GM12891 (cell line): ENCODE measurements around the gene HOXB1.

ENCODE experiments used
- DNase-seq: peaks from one replicate; pipeline ENCODE4 v3.0.0; 2011; ENCODE audit warnings: low spot score; ENCODE audit not compliant: insufficient read length
- FAIRE-seq: peaks from 2 replicates; lab custom pipeline; 2011; peaks lifted over from hg19 to GRCh38; lab: Jason Lieb, UNC
- PAX5 ChIP-seq: IDR thresholded peaks from 2 replicates; pipeline ENCODE4 v1.6.1; 2011; ENCODE audit warnings: low read length, moderate library complexity, mild to moderate bottlenecking; ENCODE audit not compliant: insufficient read depth, severe bottlenecking
- POLR2A ChIP-seq: IDR thresholded peaks from 2 replicates; pipeline ENCODE4 v1.6.1; 2011; ENCODE audit warnings: low read depth, low read length, control low read depth
- POLR2AphosphoS5 ChIP-seq: IDR thresholded peaks from 2 replicates; pipeline ENCODE4 v1.6.1; 2011; ENCODE audit warnings: low read depth, low read length, control low read depth
- POU2F2 ChIP-seq: IDR thresholded peaks from 2 replicates; pipeline ENCODE4 v1.6.1; 2011; ENCODE audit warnings: low read depth, mild to moderate bottlenecking, control low read depth, low read length, moderate library complexity
- SPI1 ChIP-seq: IDR thresholded peaks from 2 replicates; pipeline ENCODE4 v1.6.1; 2011; ENCODE audit warnings: low read depth, low read length, control low read depth
- TAF1 ChIP-seq: IDR thresholded peaks from 2 replicates; pipeline ENCODE4 v1.6.1; 2011; ENCODE audit warnings: low read depth, low read length, control low read depth

HOXB1 gene

GRCh38 chr17:48548523-48549280 is 17.9 kb upstream of the HOXB1 start:
- TF ChIP-seq SPI1 (no peak), PAX5 (no peak), POLR2AphosphoS5 (no peak)
- DNase-seq (no peak), FAIRE-seq (no peak)

- TF ChIP-seq POLR2AphosphoS5, result no peak
- no peak for TF ChIP-seq TAF1
- no peak for TF ChIP-seq POLR2A
- no peak for TF ChIP-seq POU2F2
- TF ChIP-seq SPI1, result no peak
- no peak for TF ChIP-seq PAX5
- FAIRE-seq, result no peak
- no peak for DNase-seq
Measured at GRCh38 chr17:48547808-48548522, 17.2 kb upstream of the HOXB1 start.

- TF ChIP-seq POLR2A, result no peak
- TF ChIP-seq POU2F2, result no peak
- TF ChIP-seq POLR2AphosphoS5, result no peak
- no peak for TF ChIP-seq TAF1
- no peak for TF ChIP-seq SPI1
- no peak for TF ChIP-seq PAX5
- no peak for DNase-seq
- FAIRE-seq, result no peak
Measured at GRCh38 chr17:48546924-48547807, 16.4 kb upstream of the HOXB1 start.

DNA sequence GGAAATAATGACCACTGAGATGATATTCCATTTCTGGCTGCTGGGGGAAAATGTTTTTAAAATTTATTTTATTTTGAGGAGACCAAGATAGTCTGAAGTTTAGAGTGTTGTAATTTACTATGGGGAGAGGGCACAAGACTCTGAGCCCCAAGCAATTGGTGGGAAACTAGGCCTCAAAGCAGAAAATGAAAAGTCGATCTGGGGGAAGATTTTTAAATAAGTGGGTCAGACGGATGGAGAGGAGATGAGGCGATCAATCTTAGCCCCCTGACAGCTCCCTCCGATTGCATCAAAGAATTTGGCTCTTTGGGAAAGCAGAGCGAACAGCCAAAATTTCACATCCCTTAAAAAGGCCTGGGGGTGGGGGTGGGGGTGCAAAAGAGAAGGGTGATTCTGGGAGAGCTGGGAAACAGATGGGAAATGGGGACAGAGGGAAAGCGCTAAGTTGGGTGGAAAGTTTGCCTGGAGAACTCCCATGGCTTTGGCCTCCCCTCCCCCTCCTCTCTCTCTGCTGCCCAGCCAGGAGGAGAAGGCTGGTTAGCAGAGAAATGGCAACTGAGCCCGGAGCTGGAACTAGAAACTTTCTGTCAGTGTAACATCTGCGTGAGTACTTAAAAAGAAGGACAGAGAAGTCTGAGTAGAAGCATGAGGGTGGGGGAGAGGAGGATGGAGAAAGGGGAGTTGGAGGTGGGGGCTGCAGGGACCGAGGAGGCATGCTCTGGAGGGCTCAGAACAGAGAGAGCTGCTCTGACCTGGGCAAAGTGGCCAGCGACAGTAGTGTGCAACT is 15.5 kb upstream of the HOXB1 start:
- DNase-seq, result no peak
- TF ChIP-seq POLR2A (no peak), SPI1 (no peak), POU2F2 (no peak), TAF1 (no peak), PAX5 (no peak), POLR2AphosphoS5 (no peak)
- no peak for FAIRE-seq

DNA sequence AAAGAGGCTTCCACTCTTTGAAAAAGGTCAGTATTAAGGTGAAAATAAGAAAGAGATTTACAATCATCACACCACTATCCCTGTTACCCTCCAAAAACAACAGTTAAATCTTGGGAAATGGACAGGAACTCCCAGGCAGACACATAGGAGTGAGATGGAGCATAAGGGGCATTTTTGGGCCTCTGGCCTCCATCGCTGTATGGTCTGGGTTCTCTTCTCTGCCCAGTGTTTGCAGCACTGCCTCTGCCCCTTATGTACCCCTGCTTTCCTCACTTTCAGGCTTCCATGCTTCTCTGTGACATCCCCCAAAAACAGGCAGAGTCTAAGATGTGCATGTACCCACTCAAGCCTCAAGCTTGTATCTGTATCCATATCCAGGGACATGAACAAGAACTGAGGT is 14.7 kb upstream of the HOXB1 start:
- DNase-seq, result no peak
- TF ChIP-seq PAX5 (no peak), POLR2AphosphoS5 (no peak), POLR2A (no peak), SPI1 (no peak), TAF1 (no peak), POU2F2 (no peak)
- peak; percentile 41 for FAIRE-seq

GRCh38 chr17:48545022-48545375 is 14.2 kb upstream of the HOXB1 start, which contains the start of gene HOXB2:
TSS of gene HOXB2 (minus strand) at chr17:48545109. CDS start at chr17:48544911, 198 bp downstream.
- TF ChIP-seq POU2F2, result no peak
- FAIRE-seq, result no peak
- DNase-seq, result no peak

DNA sequence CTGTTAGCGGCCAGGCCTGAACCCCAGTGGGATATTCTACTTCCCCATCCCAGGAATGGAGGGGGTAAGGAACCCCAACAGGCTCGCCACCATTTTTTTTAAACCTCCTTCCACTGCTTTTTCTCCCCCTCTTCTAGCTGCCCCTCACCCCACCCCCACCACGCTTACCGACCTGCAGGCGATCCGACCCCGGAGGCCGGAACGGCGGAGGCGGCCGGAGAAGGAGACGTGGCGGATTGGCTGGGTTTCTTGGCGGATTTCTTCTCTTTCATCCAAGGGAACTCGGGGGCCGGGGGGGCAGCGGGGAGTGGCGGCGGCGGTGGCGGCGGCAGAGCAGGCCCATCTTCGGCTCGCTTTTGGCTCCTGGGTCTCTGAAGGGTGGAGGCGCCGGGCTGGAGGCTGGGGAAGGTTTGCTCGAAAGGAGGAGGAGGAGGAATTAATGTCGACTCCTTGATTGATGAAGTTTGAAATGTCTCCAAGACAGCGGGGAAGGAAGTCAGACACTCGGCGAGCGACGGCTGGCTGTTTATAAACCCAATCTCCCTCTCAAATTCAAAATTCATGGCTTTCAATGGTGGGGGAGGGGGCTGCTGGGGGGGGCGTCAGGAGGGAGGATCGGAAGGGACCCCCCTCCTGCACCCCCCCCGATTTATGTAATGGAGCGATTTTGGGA is 13.7 kb upstream of the HOXB1 start:
- no peak for FAIRE-seq
- TF ChIP-seq TAF1 (no peak), POLR2A (no peak), SPI1 (no peak)
- DNase-seq, result no peak

DNA sequence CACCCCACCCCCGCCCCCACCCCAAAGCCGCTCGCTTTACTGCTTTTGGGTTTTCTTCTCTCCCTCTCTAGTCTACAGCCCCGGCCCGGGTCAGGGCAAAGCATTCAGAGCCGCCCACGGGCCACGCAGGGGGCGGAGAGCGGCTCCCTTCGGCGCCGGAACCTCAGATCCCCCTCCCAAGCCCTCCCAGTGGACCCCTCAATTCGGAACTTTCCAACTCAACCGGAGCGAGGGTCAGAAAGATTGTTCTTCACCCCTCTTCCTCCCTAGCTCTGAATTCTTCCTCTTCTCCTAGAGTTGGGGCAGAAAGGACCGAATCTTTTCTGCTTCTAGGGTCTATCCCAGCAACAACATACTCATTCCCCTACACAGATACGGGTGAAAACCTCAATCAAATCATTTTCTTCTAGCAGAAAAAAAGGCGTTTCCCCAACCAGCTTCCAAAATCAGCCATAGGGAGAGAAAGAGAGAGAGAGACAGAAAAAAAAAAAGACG is 13.1 kb upstream of the HOXB1 start:
- FAIRE-seq, result no peak
- TF ChIP-seq POU2F2 (no peak), PAX5 (no peak), TAF1 (no peak; the same call in 1 of the 2 replicates), SPI1 (no peak)
- no peak for DNase-seq
